GM19467 (cell line): ENCODE results near the gene FGF8.

ENCODE experiments used
- ATAC-seq: cut with Tn5 transposase; IDR thresholded peaks from one replicate; pipeline ENCODE4 v1.9.1; 2021; ENCODE audit warnings: mild to moderate bottlenecking, moderate library complexity; ENCODE audit not compliant: unreplicated experiment

Gene FGF8

DNA sequence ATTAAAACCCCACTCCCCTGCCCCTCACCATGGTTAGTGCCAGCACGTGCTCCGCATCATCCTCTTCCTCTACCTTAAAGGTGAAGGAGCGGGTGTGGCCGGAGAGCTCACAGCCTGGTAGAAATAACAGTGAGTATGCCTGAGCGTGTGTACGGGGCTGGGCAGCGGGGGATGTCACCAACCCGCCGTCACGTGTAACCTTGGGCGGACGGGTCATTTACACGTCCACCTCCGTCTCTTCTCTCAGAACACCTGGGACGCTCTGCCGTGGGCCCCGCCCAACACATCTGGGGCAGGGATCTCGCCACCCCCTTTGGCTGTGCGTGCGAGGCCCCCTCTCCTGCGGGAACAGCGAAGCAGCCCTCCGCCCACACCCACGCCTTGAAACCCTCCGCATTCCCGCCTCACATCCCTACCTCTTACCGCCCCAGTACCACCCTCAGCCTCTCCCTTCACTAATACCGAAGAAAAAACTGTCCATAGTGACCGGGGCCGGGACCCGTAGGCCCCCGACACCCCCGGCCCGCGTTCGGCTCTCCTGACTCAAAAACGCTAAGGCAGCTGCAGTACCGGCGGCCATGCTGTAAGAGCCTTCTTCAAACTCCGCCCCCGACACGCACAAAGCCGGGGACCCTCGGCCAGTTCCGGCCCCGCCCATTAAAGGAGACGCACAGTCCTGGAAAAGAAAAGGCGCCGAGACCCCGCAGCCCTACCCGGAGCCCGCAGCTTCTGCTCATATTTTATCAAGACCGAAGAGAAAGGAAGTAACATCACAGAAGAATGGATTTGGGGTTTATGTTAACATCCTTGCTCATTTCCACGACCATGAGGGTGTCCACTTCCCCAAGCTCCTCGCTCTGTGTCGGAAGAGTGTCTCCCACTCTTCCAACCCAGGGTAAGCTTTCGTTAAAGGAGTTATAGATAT lies 7.2 kb upstream of the FGF8 start, which contains the start of gene NPM3:
NPM3 (minus strand) TSS at position 636 of the 925 bp plus-strand sequence; CDS start at position 580, 56 bp downstream.
- no peak for ATAC-seq

DNA sequence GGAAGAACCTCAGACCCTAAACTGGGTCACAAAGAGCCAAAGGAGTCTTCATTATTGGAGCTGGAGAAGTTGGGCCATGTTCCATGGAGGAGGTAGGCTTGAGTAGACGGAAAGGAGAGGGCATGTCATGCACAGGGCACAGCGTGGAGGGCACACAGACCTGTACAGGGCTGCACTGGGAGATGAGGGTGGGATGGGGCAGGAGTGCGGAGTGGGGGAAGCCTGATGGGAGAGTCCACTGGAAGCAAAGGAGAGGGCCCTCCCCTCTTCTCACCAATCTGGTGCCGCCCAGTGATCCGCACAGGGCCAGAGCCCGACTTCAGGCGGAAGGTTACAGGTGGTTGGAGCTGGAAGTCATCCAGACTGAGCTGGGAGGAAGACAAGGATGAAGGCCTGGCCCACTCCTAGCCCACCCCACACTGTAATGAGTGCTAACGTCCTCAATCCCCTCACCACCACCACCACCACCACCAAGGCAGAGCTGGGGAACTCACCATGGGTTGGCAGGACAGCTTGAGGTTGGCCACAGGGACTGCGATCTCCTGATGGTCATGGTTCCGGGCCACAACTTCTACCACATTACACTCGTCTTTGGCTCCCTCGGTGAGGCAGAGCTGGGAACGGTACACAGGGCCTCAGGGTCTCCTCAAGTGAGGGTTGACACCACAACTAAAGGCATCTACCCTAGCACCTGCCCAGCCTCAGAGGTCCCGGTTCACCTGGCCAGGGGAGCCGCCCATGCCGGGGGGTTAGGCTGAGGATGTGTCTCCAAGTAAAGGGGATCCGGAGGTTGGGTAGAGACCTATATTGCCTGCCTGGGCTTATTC lies 6.3 kb upstream of the FGF8 start:
- no peak for ATAC-seq

DNA sequence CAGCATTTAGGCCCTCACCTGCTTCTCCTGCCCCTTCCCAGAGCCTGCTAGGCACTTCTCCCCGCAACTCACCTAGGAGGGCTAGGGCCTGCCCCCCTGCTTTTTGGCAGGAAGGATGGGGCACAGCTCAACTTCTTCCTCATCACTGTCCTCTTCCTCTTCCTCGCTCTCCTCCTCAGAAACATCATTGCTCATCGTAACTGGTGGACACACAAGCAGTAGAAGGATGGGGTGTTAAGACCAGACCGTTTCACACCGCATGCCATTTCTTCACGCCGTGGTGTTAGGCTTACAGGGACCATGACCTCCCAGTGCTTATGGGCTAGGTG lies 5.7 kb upstream of the FGF8 start:
- no peak for ATAC-seq

DNA sequence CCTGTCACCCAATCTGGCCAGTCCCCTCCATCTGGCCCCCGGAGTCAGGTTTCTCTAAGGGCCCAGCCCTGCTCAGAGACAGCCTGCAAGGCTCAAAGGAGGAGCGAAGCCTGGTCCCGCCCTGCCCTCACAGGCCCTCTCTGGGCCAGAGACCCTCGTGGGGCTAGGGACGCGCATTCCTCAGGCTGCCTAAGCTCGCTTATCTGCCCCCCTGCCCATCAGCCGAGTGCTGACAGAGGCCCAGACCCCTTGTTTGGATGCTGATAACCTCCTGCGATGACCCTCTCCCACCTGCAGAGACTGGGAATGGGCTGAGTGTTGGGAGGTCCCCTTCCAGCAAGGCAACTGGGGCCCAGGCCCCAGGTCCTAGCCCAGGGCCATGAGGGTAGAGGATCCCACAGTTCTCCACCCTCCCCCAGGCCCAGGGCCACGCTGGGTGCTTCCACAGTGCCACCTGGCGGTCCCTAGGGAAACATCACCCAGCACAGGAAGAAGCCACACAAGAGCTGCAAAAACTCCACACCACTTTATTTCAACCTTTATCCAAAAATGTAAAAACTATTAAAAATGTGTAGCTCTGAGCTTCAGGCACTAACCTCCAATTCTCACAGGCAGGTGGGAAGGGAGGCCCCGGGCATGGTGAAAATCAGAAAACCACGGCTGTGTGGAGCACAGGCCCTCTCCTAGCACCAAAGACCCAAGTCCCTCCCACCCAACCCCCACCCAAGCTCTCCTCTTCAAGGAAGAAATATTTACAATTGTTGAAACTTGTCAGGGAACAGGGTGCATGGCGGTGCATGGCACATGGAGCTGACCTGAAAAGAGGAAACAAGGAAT lies 5.1 kb upstream of the FGF8 start:
- no peak for ATAC-seq

DNA sequence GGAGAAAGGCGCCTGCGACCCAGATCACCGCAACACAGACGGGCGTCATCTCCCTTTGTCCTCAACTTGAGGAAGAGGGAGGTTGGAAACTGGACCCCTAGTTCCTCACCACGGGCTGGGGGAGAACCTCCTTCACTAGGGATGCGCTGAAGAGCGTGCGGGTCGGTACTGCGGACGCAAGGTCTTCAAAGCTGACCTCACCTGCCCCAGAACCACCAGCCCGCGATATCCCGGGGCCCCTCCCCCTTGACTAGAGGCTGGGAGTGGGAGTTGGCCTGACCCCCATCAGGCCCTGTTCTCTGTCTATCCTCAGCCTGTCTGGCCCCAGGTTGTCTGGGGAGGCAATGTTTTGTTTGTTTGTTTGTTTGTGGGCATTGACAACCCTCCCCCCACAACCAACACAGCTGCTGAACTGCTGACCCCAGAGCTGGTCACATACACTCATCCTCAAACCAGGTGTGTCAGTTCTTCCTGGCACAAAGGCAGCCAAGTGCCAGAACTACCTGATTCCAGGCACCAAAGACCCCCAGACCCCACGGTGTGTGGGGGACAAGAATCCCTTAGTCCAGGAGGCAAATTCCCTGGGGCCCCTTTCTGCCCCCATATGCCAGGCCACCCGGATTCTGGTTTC lies 4.4 kb upstream of the FGF8 start:
- no peak for ATAC-seq

DNA sequence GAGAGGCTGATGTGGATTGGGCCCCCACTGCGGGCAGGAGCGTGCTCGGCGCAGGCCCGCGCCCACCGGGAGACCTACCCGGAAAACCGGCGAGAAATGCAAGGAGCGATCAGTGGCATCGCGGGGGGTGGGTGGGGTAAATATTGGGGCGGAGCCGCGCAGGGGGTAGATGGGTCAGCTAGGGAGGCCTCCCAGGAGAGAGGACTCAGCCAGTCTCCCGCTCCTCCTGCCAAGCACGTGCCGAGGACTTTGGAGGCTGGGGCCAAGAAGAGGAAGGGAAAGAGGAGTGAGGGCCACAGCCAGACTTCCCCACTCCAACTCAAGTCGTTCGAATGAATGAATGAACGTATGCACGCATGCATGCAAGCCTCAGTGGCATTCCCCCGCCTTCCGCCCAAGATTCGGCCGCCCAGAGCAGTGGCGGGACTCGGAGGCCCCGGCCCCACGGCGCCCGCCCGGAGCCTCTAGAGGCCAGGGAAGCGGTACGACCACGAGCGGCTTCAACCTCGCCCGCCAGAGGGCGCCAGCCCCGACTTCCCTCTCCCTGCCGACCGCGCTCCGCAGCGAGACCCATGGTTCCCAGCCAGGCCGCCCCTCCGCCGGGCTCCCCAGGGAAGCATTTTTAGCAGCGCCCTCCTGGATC lies 3.8 kb upstream of the FGF8 start:
- ATAC-seq: no peak

DNA sequence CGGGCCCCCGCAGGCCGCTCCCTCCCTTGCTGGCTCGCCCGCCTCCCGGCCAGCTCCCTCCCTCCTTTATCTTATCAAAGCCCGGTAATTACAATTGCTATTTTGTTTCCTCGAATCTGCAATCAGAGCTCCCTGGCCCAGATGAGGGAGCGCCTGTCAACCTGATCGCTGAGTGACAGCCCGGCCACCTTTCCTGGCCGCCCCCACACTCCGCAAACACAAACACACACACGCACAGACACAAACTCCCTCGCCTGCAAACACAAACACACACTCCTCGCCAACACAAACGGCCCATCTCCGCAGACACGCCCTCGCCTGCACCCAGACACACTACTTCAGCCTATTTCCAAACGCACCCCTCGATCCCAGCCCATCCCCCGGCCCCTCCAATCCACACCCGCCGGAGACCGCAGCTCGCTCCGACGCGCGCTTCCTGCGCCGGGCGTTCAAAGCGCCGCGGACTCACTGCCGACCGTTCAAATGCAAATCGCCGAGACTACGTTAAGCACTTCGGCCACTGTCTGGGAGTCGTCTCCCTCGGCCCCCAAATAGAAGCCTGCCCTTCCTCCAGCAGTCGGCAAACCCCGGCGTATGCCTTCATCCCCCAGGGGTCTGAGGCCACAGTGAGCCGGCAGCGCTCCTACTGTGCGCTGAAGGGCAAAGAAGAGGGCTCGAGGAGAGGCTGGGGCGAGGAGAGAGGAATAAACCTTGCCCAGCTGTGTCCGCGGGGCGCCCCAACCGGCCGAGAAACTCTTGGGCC lies 3.0 kb upstream of the FGF8 start:
- no peak for ATAC-seq

DNA sequence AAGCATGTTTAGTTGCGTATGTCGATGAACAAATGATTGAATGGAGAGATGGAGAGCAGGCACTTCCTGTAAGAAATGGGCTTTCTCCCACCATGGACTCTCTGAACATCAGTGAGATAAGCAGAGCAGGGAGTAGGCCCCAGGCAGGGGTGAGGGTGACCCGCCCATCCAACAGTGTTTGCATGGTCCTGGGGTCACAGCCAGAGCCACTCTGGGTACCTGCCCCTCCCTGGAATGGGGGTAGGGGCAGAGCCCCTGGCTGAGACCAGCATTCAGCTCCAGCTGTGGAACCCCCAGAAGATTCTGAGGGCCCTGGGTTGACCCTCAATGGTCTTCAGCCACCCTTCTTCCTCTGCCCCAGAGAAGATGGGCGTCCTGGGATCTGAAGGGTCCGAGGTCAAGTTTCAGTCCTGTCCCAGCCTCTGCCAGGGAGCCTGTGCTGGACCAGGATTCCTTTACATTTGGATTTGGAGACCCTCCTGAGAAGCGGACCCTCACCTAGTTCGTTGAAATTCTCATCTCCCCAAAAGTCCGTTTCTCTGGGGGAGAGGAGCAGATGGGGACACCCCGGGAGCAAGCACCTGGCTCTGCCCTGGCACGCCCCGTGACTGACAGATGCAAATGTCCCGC lies 2.4 kb upstream of the FGF8 start:
- ATAC-seq: no peak

DNA sequence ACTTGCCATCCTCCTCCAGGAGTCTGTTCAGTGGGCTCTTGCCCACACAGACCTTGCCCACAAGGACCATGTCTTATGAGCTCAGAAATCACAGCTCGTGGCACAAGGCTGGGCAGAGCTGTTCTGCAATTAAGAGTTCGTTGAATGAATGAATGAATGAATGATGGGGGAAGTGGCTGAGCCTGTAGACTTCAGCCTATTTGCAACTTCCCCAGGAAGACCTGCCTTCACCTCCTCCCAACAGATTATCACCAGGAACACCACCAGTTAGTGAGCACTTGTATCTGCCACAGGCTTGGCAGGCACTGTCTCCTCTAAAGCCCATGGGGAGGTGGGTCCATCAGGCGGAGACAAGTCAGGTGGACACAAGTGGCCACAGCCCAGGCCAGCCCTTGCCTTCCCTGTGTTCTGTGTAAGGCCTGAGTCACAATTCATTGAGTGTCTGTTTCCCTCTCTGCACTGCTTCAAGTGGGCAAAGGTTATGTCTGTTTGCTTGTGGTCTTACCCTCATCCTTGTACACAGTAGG lies 1.8 kb upstream of the FGF8 start:
- ATAC-seq: no peak

DNA sequence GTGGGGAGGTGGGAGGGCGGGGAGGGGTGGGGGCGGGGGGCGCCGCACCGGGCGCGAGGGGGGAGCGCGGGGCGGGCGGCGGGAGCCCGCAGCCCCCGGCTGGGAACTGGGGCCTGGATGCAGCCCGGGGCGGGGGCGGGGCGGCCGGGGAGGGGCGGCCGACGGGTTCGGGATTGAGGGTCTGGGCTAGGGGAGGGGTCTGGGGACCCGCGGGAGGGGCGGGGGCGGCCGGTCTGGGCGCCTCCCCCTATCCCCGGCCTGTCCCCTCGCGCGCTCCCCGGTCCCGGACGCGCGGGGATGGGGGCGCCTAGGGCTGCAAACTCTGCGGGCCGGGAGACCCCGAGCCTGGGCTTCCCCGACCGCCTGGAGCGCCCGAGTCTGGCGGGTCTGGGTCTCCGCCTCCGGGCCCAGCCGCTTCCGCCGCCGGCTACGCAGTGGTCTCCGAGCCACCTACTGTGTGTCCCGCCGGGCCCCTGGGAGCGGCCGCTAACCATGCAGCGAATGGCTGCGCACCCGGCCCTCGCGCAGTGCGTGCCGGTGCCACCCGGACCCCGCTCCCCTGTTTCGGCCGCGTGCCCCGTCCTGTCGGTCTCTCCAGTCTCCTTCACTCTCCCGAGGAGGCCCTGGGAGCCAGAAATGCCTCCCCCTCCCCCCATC lies 375 bp upstream of the FGF8 start:
- no peak for ATAC-seq

DNA sequence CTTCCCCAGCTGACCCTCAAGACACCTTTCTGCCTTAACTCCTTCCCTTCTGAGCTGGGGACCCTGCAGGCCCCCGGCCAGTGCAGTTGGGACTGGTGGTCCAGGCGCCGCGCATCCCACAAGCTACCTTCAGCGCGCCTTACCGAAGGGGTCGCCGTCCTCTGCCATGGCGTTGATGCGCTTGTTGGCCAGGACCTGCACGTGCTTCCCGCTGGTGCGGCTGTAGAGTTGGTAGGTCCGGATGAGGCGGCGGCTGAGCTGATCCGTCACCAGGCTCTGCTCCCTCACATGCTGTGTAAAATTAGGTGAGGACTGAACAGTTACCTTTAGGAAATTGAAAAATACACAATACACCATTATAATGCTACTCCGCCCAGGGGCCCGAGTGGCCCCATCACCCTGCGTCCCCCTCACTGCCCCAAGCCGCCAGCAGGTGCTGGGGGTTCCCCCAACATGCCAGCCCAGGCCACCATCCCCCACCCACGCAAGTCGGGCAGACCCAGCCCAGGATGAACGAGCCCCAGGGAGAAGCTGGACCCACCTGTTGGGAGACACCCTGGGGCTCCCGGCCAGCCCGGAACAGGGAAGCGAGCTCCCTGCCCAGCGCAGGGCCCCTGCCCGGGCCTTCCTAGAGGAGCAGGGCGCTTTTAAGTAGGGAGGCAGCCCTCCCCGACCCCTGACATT lies 1.2 kb downstream of the FGF8 start:
- ATAC-seq: no peak

DNA sequence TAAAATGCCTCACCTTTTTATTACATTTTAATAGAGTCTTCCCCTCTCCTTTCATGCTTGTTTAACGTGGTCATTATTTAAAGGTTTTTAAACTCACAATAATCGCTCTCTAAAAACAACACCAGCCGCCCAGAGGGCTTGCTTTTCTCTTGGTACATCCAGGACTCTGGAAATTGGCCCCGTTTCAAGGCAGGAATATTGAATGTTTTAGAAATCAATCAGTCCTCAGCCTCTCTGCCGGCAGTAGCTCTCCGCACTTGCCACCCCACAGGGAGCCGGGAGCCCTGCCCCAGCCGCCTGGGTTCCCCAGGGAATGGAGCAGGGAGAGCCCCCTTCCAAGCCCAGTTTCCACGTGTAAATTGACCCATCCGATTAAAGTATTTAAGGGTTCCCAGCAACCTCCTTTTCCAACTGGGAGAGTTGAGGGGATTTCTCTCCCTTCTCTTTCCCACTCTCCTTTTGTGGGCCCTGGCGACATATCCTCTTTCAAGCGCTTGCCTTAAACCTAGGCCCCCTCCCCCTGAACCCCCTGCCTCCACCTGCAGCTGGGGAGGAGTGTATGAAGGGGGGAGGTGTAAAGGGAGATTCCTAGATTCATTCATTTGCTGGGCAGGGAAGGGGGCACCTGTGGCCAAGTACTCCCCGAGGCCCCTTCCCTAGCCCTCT lies 1.9 kb downstream of the FGF8 start:
- ATAC-seq: no peak

DNA sequence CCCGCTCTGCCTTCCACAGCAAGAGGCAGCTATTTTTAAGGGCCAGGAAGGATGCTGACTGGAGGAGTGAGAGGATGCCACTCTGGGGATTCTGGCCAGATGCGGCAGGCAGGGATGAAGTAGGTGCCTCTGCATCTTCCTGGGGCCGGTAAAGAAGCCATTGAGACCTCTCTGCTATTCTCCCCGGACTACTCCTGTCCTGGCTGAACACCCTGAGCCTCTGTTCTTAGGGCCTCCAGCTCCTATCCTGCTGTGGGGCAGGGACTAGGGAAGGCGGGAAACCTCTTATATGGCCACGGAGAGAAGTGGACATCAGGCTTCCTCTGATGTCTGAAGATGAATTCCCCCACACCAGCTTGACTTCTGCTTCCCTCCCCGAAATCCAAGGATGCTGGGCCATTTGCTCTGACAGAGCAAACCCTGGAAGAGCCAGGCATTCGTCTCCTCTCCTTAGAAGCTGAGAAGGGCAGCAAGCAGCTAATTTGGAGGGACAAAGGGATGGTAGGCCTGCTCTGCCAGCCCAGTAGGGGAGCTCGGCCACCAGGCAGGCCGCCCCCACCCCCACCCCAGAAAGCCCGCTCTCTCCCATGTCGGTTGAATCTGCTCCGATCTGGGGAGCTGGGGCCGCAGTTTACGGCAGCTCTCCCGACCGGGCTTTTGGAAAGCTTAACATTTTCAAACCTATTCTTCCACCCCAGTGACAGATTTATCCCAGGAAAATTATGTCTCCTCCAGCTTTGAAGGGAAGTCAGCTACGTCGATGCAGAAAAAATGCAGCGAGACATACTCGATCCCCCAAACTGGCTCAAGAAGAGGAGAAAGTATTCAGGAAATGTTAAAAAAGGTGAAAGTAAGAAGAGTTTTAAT lies 2.8 kb downstream of the FGF8 start:
- ATAC-seq: no peak

DNA sequence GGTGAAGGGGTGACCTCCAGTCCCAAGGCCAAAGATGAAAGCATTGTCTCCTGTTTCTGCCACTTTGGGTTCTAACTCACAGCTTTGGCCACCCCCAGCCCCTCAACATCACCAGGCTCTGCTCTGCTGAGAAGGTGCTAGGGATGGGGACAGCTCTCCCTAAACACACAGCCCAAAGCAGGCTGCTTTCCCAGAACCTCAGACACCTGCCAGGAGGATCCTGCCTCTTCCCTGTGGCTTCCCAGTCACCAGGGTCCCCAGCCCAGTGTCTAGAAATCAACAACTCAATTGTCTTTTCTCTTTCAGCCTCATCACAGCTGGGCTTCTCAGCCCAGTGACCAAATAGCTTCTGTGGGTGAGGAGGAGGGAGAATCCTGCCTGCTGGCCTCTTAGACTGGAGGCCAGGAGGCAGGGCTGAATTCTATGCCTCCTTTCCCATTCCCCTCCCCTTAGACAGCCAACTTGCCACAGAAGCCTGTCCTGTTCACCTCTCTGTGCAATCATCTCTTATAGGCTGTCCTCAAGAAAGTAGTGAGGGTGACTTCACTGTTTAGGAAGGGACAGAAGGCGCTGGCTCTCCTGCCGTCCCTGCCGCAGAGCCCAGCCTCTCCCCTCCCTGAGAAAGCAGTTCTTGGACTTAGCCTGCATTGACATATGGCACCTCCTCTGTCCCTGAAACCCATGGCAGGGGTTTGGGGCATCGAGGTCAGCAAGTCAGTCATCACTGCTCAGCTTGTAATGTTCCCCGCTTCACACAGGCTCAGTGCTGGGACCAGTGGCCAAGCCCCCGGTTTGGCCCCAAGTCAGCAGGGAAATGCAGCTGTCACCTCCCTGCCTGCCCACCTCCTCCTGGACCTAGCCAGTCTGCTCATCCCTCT lies 3.7 kb downstream of the FGF8 start:
- ATAC-seq: no peak

DNA sequence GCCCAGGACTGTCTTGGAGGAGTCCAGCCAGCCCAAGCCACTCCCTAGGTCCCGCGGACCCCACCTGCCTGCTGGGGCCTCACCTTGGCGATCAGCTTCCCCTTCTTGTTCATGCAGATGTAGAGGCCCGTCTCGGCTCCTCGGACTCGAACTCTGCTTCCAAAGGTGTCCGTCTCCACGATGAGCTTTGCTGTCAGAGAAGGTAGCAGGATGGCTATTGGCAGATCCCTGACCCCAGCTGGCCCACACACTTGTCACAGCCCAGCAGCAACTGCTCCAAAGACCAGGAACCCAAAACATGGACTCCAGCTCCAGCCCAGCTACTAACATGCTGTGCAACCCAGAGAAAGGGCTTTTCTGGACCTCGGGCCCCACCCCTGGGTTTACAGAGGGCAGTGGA lies 4.5 kb downstream of the FGF8 start:
- ATAC-seq: no peak
